HG02571 (cell line): ENCODE data around the gene ARHGEF17.
"Not testable (repeated sequence)": the region's sequence is repeated elsewhere in the genome, so short reads cannot be mapped to it uniquely, and the experiment has no call there.

ENCODE experiments used
- ATAC-seq: cut with Tn5 transposase; IDR thresholded peaks from one replicate; pipeline ENCODE4 v1.9.1; 2021; ENCODE audit warnings: mild to moderate bottlenecking, moderate library complexity; ENCODE audit not compliant: unreplicated experiment

ARHGEF17 gene, protein sequence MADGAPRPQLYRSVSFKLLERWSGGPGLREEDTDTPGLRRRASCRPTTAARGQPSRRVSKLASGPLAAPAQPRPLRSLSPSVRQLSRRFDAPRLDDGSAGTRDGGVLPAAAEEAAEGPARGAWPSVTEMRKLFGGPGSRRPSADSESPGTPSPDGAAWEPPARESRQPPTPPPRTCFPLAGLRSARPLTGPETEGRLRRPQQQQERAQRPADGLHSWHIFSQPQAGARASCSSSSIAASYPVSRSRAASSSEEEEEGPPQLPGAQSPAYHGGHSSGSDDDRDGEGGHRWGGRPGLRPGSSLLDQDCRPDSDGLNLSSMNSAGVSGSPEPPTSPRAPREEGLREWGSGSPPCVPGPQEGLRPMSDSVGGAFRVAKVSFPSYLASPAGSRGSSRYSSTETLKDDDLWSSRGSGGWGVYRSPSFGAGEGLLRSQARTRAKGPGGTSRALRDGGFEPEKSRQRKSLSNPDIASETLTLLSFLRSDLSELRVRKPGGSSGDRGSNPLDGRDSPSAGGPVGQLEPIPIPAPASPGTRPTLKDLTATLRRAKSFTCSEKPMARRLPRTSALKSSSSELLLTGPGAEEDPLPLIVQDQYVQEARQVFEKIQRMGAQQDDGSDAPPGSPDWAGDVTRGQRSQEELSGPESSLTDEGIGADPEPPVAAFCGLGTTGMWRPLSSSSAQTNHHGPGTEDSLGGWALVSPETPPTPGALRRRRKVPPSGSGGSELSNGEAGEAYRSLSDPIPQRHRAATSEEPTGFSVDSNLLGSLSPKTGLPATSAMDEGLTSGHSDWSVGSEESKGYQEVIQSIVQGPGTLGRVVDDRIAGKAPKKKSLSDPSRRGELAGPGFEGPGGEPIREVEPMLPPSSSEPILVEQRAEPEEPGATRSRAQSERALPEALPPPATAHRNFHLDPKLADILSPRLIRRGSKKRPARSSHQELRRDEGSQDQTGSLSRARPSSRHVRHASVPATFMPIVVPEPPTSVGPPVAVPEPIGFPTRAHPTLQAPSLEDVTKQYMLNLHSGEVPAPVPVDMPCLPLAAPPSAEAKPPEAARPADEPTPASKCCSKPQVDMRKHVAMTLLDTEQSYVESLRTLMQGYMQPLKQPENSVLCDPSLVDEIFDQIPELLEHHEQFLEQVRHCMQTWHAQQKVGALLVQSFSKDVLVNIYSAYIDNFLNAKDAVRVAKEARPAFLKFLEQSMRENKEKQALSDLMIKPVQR (N-terminal part only)

DNA sequence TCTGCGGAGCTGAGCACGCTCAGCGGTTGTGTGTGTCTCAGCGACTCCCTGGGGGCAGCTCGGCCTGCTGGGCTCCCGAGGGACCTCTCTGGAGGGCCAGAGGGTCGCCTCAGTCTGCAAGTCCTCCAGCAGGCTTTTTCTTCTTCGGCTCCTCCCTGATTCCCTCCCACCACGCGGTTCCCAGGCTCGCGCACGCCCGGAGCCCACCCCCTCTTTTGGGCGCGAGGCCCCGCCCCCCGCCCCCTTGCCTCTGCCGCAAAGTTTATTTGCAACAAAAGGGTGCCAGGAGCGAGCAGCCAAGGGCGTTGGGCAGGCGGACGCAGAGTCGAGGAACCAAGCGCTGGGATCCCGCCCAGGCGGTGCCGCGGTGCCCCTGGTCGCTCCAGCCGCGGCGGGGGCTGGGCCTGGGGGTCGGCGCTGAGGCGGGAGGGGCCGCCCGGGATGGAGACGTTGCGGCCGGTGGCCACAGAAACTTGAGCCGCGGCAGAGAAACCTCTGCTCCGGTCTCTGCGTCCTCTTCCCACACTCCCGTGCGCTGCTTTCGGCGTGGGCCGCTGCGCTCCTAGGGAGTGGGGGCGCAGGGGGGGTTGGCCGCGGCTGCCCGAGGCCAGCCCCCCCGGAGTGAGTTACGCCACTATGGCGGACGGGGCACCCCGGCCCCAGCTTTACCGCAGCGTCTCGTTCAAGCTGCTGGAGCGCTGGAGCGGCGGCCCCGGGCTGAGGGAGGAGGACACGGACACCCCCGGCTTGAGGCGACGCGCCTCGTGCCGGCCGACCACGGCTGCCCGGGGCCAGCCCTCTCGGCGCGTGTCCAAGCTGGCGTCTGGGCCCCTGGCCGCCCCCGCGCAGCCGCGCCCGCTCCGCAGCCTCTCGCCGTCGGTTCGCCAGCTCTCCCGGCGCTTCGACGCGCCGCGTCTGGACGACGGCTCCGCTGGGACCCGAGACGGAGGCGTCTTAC is at the start of gene ARHGEF17:
ARHGEF17 (plus strand) TSS at position 274 of the 958 bp plus-strand sequence; CDS start at position 637, 363 bp downstream.
- no peak for ATAC-seq

DNA sequence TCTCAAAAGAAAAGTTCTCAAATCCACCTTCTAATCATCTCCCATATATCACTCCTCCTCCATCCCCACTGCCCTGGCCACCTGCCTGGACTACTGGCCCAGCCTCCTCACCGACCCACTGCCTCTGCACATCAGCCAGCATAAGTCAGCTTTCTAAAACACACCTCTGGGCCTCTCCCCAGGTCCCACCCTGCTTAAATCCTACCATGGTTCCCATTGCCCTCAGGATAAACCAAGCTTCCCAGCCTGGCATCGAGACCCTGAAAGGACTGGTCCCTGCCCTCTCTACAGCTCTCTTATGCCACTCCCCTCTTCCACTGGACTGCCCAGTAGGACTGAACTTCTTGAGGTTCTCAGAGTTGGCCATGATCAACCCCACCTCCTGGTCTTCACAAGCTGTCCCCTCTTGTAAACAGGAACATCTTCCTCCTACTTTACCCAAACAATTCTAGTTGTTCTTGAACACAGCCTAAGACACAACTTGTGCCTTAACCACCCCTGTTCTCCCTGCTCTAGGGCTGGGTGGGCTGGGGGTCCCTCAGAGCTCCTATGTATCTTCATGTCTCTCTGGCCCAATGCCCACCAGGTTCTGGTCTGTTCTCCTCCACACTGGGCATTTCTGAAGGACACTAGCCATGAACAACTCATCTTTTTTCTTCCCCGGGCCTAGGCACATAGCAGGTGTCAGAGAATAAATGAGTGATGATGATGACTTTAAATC is 48.5 kb upstream of the ARHGEF17 start:
- no peak for ATAC-seq

DNA sequence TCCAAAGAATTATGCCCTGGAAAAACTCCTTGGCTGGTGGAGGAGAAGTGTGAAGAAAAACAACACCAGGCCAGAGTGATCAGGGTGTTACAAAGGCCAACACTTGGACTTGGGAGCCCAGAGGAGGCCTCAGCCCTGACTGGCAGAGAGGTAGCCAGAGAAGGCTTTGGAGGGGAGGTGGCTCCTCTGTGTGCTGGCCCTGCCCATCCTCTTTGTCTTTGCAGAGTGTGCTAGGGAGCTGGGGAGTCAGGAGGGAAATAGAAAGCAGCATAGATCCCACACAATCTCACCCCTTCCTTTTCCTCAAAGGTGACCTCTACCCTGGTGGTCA is 48.0 kb upstream of the ARHGEF17 start:
- ATAC-seq: no peak

DNA sequence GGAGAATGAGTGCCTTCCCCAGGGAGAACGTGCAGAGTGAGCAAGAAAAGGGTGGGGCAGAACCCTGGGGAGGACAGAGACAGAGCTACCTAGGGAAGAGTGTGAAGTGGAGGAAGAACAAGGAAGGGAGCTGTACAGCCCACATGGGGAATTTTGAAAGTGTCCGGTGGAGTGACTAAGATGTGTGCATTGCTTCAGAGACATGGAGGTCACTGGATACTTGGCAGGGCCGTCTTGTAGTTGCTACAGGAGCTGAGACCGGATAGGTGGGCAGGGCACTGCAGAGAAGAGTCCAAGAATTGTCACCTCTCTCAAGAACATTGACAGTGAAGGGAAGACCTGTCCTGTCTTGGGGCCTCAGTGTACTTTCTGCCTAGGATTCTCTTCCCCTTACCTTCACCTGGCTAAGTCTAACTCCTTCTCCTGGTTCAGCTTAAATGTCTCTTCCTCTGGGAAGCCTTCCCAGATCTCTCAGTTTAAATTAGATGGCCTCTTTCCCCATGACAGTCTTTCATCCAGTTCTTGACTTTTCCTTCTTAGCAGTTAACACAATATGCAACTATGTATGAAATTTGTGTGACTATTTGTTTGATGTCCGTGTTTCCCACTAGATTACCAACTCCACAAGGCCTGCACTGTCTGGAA is 45.1 kb upstream of the ARHGEF17 start:
- no peak for ATAC-seq

DNA sequence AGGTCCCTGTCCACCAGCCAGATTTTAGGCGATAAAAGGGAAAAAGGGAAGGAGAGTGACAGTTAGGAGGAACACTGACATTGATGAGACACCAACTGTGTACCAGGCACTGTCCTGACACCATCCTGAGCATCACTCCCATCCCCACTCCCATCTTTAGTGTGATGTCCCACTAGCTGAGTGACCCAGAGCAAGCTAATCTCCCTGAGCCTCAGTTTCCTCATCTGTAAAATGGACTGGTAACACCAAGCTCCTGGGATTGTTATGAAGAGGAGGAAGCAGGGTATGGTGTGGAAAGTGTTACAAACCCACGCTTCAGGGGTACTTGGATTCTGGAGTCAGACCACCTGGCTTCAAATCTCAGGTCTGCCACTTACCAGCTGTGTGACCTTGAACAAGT is 44.4 kb upstream of the ARHGEF17 start:
- no peak for ATAC-seq

DNA sequence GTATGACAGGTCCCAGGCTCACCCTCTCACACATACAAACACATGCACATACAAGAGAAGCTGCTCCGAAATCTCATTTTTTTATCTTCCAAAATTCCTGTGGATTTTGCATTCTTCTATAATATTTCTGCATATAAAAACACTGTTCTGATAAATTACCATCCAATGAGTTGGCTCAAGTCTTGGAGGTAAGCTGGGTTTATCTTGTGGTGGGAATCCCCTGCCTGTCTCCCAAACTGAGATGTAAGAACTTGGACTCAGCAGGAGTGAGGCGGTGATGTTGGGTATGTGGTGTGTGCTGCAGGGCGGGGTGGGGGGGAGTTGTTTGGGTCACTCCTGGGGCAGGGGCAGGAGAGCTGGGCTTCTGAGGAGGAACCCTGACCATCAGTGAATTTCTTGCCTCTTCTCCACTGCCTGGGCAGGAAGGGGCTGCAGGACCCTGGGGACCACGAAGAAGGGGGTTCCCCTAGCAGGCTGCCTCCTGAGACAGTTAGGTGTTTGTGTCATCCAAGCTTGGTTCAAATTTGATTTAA is 42.7 kb upstream of the ARHGEF17 start:
- ATAC-seq: no peak

DNA sequence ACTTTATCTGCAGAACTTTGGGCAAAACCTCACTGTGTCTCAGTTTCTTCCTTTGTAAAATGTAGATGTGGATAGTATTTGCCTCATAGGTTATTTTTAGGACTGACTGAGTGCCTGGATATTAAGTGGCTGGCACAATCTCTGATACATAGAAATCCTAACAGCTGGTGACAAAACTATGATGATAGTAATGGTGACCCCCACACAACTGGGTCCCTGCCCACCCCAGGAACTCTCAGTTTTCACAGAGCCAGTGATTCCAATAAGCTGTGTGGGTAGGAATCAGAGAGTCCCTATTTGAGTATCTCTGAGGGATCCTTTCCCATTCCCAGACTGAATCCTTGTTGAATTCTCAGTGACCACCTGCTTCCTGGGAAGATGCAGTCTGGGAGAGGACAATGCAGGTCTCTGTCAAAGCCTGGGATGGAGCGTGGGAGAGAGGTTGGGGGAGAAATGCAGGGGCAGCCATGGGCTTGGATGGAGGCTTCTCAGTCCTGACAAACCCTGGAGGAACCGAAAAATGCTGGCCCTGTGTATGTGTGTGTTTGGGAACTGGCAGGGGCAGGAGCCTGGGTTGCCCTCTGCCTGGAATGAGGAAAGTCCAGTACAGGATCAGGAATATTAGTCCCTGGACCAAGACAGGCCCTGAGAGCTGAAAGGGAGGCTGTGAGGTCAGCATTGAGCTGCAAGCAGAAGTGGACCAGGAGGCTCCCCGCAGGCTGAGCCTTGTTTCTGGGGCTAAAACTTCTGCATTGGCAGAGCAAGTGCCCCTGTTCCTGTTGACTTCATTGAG is 42.0 kb upstream of the ARHGEF17 start:
- ATAC-seq: no peak

DNA sequence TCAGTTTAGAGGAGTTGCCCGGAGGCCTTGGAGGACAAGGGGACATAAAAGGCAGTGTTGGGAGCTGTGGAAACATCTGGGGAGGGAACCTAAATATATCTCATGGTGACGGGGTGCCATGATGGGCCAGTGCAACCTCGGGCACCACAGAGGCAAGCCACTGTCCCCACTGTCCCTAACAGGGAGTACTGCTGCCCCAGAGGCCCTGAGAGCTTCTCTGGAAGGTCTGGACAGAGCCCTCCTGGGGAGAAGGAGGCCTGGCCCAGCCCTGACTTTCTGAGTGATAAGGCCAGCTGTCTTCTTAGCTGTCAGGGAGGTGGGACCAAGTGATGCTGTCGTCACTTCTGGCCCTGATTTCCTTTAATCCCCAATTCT is 41.4 kb upstream of the ARHGEF17 start:
- ATAC-seq: no peak

DNA sequence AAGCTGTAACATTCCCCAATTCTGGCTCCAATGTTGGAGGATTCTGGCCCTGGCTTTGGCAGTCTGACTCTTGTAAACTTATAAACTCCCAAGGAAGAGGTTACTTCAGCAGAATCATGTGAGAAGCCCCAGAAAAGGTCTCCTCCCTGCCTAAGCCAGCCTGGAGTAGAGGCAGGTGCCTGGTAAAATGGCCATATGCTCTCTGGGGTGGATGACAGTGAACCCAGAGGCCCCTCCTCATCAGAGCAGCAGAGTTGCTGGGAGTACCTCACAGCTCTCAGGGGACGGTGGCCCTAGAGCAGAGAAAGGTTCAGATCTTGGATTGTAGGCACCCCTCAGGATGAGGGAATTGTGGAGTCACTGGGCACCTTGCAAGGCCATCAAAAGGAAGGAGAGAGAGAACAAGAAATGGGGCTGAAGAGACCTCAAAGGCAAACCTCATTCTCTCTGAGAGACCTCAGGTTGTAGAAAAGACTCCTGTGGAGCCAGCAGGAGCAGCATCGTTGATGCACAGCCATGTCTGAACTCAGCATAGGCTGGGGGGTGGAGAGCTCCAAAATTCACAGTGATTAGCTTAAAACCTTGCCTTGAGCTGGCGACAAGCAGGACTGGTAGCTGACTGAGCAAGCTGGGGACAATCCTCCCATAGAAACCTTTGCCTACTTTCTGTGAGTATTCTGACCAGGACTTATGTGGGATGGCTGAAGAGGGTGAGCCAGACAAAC is 40.8 kb upstream of the ARHGEF17 start:
- ATAC-seq: no peak

DNA sequence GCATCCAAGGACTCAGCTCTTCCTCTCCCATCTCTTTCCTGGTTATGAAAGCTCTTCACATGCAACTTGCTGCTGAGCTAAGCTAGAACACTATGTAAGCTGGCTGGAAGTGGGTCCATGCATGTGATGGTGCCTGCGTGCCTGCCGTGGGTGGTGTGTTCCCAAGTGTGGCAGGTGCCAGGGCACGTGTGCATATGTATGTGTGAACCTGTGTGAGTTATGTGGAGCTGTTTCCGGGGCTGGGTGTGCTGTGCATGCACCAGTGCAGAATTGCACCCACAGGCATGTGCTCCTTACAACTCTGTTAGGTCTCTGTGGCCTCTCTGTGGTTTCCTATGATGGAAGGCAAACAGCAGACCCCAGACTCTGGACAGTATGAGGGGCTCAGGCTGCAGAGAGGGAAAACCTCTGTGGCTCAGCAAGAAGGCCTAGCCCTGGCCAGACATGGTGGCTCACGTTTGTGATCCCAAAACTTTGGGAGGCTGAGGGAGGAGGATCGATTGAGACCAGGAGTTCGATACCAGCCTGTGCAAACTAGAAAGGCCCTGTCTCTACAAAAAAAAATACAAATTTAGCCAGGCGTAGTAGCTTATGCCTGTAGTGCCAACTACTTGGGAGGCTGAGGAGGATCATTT is 40.1 kb upstream of the ARHGEF17 start:
- ATAC-seq: no peak

DNA sequence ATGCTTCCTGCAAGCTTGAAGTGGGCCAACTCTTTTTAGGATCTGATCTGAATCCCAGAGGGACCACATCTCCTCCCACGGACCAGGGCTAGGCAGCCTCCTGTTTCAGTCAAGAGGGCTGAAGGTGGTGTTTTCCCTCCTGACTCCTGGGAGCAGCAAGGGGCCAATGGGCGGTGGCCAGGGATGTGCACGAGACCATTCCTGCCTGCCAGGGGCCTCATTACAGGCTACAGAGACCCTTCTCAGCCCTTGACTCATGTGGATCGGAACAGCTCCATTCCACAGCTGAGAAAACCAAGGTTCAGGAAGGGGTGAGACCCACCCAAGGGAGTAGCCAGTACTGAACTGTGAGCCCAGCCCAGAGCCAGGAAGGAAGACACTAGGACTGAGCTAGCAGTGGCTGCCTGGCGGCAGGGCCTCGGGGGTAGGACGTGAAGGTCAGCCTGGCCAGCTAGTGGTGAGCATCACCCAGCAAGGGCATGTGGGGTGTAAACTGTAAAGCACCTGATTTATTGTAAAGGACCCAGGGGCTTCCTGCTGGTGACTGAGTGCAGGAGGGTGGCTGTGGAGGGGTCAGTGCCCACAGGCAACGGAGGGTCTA is 39.3 kb upstream of the ARHGEF17 start:
- no peak for ATAC-seq

DNA sequence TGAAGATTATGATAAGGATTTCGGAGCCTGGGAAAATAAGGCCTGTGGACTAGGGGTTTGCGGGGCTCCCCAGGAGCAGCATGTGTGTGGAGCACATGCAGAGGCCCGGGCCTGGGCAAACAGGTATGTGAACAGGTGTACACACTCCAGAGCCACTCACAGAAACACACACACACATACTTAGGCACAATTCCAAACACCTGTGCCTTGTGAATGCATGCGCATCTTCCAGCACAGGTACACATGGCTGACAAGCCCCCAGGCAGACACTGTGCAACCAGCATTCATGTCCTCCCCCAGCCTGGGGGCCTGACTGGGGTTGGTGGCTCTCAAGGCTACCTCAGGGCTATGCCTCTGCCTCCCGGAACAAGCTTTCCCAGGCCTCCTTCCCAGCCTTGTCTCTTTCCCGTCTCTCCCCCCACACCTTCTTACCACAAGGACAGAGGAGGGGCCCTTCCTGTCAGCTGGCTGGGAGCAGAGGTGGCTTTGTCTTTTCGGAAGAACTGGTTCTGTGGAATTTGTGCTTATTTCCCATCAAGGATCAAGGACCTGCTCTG is 38.5 kb upstream of the ARHGEF17 start:
- ATAC-seq: no peak

DNA sequence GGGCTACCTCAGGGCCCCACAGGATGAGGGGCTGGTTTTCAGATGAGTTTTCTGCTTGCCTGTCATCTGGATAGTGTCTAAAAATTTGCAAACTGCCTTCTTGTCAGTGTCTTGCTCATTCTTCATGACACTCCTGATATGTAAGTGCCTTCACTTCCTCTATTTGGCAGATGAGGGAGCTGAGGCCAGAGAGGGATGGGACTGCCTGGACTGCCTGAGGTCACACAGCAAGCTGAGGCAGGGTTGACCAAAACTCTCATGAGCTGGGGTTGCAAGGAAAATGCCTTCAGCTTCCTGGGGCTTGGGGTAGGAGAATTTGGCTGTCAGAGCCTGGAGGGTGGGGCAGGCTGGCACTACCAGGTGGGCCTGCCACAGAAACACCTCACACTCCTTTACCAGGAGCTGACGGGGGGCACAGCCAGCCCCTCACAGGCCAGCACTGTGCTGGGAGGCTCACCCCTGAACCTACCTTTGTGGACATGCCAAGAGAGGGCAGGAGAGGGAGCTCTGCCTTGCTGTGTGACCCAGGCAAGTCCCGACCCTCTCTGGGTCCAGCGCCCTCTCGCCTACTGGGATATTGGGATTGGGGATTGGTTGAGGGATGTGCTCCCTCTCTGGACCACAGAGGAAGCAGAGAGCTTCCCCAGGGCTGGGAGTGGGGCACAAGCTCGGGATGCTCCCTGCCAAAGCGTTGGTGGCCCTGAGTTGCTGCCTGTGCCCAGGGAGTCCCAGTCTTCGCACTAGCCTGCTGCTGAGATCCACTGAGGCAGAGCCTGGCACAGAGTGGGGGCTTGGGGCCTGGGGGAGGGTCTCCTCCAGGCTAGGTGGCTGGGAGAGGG is 37.8 kb upstream of the ARHGEF17 start:
- ATAC-seq: no peak

DNA sequence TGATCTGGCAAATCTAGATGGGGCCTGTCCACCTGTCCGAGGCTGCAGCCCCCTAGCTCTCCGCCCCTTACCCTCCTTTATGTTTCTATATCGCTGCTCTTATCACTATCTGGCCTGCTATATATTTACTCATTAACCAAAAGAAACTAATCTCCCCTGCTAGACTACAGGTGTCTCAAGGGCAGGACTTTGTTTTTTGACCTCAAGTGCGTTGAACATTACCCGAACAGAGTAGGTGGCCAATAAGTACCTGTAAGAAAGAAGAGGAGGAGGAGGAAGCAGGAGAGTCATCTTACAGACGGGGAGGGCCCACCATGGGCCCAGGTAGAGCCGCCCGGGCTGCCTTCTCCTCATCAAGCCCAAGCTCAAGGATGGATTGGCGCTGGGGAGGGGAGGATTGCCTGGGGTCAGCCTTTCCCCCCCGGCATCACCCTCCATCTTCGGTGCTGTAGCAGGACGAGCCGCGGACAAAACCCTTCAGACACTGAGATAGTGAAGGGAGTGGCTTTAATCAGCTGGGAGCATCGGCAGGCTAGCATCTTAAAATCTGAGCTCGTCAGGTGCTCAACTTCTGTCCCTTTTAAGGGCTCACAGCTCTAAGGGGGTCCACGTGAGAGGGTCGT is 37.1 kb upstream of the ARHGEF17 start:
- ATAC-seq: no peak

DNA sequence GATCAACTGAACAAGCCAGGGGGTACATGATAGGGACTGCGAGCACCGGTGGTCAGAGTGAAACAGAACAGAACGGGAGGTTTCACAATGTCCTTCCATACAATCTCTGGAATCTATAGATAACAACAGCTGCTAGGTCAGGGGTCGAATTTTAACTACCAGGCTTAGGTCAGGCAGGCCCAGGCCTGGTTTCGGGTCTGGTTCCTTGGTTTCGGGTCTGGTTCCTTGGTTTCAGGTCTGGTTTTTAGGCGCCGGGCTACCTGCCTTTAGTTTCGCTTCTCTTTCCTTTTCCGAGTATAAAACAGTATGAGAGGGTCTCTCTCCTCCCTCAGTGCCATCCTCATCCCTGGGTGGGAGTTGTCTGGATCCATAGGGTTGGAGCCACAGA is 36.6 kb upstream of the ARHGEF17 start:
- ATAC-seq: not testable (repeated sequence)
